Left lung (tissue), 10 donors: ENCODE measurements around the gene TDP2. TPM values are rescaled to one million over a fixed set of nuclear protein-coding genes. Genes with fewer than 3 reads are reported as not detected.
"Not testable (repeated sequence)": the region's sequence is repeated elsewhere in the genome, so short reads cannot be mapped to it uniquely, and the experiment has no call there.

ENCODE experiments used
- ATAC-seq: fragments of 200-7000 bp; cut with Tn5 transposase; one replicate; pipeline ENCODE4 v1.9.1; 2020; ENCODE audit warnings: moderate library complexity
- DNase-seq, 4 donors: peaks; one replicate each; pipeline ENCODE4 v3.0.0-alpha.2; 2013 to 2020
- H3K27ac ChIP-seq, 2 donors: fragments of 200-600 bp; sonication (generic) in 1 of 2; one replicate each; pipeline versions ENCODE4 v1.5.0 to v1.8.0; 2020 to 2021
- H3K27me3 ChIP-seq, 2 donors: fragments of 200-600 bp; sonication (generic) in 1 of 2; one replicate each; pipeline versions ENCODE4 v1.5.0 to v1.8.0; 2020 to 2021
- H3K36me3 ChIP-seq, 2 donors: fragments of 200-600 bp; sonication (generic) in 1 of 2; one replicate each; pipeline versions ENCODE4 v1.5.0 to v1.8.0; 2020 to 2021
- H3K4me1 ChIP-seq, 2 donors: fragments of 200-600 bp; one replicate each; pipeline ENCODE4 v1.8.0; 2021
- H3K4me3 ChIP-seq, 2 donors: fragments of 200-600 bp; sonication (generic) in 1 of 2; one replicate each; pipeline versions ENCODE4 v1.5.0 to v1.8.0; 2020 to 2021; ENCODE audit warnings: mild to moderate bottlenecking in 1 of 2
- H3K9me3 ChIP-seq, 2 donors: fragments of 200-600 bp; sonication (generic) in 1 of 2; one replicate each; pipeline versions ENCODE4 v1.5.0 to v1.8.0; 2020 to 2021
- CTCF ChIP-seq, 2 donors: fragments of 200-600 bp; sonication (generic) in 1 of 2; IDR thresholded peaks; one replicate each; pipeline versions ENCODE4 v1.5.0 to v1.8.0; 2021; ENCODE audit warnings: antibody characterized with exemption in 2 of 2
- intact Hi-C, 2 donors: fragments of 100-400 bp; cut with DNase I; formaldehyde crosslinking; loops; one replicate each; pipeline versions ENCODE4 v1.11.2 to v1.14.2; 2022
- polyA plus RNA-seq, 6 donors: library from polyadenylated mRNA; unstranded; fragments of 120-200 nt; gene quantifications; one replicate each; pipeline ENCODE4 v1.2.1, GENCODE V29; 2013; ENCODE audit not compliant: insufficient read length in 6 of 6
- total RNA-seq, 2 donors: library from RNA; stranded (reverse); fragmentation: NEBNext Ultra II Directional; extraction: Animal tissue kit (Norgen Biotek cat#: 25700); gene quantifications; one replicate each; pipeline ENCODE4 v1.2.1, GENCODE V29; 2021
- donor health status: DM: no; HTN: yes; CAD: no.
- donor health status: DM: no; HTN: no; CAD: no.

Gene TDP2
- total and polyA plus RNA-seq, 8 donors = 33.9 to 60.1 (median 47.6) TPM

- no peaks in the 10 kb centered on the region for H3K27me3 ChIP-seq
- intact Hi-C loops = no loop called here
- H3K4me3 ChIP-seq = no peak overlapping the region
- H3K4me1 ChIP-seq = peaks cover 13 to 48% of the 10 kb centered on the region in 2 donors
- H3K27ac ChIP-seq = no peak overlapping the region
- peaks cover 0 to 22% of the 10 kb centered on the region in 2 donors for H3K36me3 ChIP-seq
- no peak for TF ChIP-seq CTCF (IDR thresholded peaks at IDR 0.05)
- H3K9me3 ChIP-seq = no peaks in the 10 kb centered on the region
- DNase-seq (no peak), ATAC-seq (no peak)
These were observed 3.5 kb downstream of the TDP2 start for GRCh38 chr6:24663189-24663588.

GRCh38 chr6:24662236-24662635, 4.5 kb downstream of the TDP2 start:
- Histone ChIP-seq H3K4me3 (no peak overlapping the region), H3K36me3 (peaks cover 0 to 22% of the 10 kb centered on the region in 2 donors), H3K4me1 (peaks cover 12 to 42% of the 10 kb centered on the region in 2 donors), H3K9me3 (no peaks in the 10 kb centered on the region), H3K27ac (no peak overlapping the region), H3K27me3 (no peaks in the 10 kb centered on the region)
- intact Hi-C loops = no loop called here
- TF ChIP-seq CTCF (IDR thresholded peaks at IDR 0.05) = no peak
- ATAC-seq (no peak), DNase-seq (no peak)

GRCh38 chr6:24661759-24662158, 4.9 kb downstream of the TDP2 start:
- H3K9me3 ChIP-seq, ATAC-seq, H3K4me3 ChIP-seq, H3K27me3 ChIP-seq, H3K27ac ChIP-seq, DNase-seq, intact Hi-C loops: not testable (repeated sequence)
- H3K36me3 ChIP-seq = peaks cover 0 to 22% of the 10 kb centered on the region in 2 donors
- H3K4me1 ChIP-seq = peaks cover 12 to 42% of the 10 kb centered on the region in 2 donors

GRCh38 chr6:24660105-24660504, 6.6 kb downstream of the TDP2 start:
- H3K36me3 ChIP-seq = peaks cover 0 to 30% of the 10 kb centered on the region in 2 donors
- peaks cover 4 to 36% of the 10 kb centered on the region in 2 donors for H3K4me1 ChIP-seq
- TF ChIP-seq CTCF (IDR thresholded peaks at IDR 0.05) = no peak
- intact Hi-C loops = no loop called here
- DNase-seq (no peak), ATAC-seq (no peak)
- H3K4me3 ChIP-seq = no peak overlapping the region
- H3K27ac ChIP-seq = peak overlapping the region in 1 of 2 donors; percentile 65
- no peaks in the 10 kb centered on the region for H3K27me3 ChIP-seq
- H3K9me3 ChIP-seq = no peaks in the 10 kb centered on the region

GRCh38 chr6:24659561-24659960, 7.1 kb downstream of the TDP2 start:
- intact Hi-C loops = no loop called here
- no peak for TF ChIP-seq CTCF (IDR thresholded peaks at IDR 0.05)
- H3K27ac ChIP-seq = peak overlapping the region; percentile 60 to 65
- peaks cover 3 to 30% of the 10 kb centered on the region in 2 donors for H3K4me1 ChIP-seq
- no peak overlapping the region for H3K4me3 ChIP-seq
- H3K9me3 ChIP-seq = no peaks in the 10 kb centered on the region
- DNase-seq (no peak), ATAC-seq (peak; percentile 56)
- H3K36me3 ChIP-seq = peaks cover 0 to 30% of the 10 kb centered on the region in 2 donors
- no peaks in the 10 kb centered on the region for H3K27me3 ChIP-seq
